ENCODE data around the gene MED27.

- no peak for TF ChIP-seq EP300 (IDR thresholded peaks at IDR 0.05)
- TF ChIP-seq CTCF (IDR thresholded peaks at IDR 0.05) = no peak
- TF ChIP-seq POLR2A (IDR thresholded peaks at IDR 0.05) = no peak
- no peak for TF ChIP-seq POLR2AphosphoS5 (IDR thresholded peaks at IDR 0.05)
Measured at GRCh38 chr9:131917009-131917408, 162.7 kb downstream of the MED27 start.

All from sigmoid colon (tissue), 4 donors.